Body of pancreas (tissue), 4 donors: ENCODE data around the gene RSRC1.

ENCODE experiments used
- POLR2A ChIP-seq, 3 donors: fragments of 450-650 bp; IDR thresholded peaks; one replicate each; pipeline ENCODE4 v1.6.1; 2016; ENCODE audit warnings: antibody characterized with exemption in 3 of 3, mild to moderate bottlenecking in 2 of 3
- TF ChIP-seq, protein P1 (sequence below), 7 experiments: fragments of 450-650 bp in 4 of 7; fragments of 200-600 bp in 3 of 7; sonication (generic) in 3 of 7; IDR thresholded peaks; one replicate each; pipeline ENCODE4 v1.5.1; 2016 to 2019; ENCODE audit warnings: antibody characterized with exemption in 7 of 7

GRCh38 chr3:158221426-158221825, 111.5 kb downstream of the RSRC1 start:
- TF ChIP-seq, protein P1, sequence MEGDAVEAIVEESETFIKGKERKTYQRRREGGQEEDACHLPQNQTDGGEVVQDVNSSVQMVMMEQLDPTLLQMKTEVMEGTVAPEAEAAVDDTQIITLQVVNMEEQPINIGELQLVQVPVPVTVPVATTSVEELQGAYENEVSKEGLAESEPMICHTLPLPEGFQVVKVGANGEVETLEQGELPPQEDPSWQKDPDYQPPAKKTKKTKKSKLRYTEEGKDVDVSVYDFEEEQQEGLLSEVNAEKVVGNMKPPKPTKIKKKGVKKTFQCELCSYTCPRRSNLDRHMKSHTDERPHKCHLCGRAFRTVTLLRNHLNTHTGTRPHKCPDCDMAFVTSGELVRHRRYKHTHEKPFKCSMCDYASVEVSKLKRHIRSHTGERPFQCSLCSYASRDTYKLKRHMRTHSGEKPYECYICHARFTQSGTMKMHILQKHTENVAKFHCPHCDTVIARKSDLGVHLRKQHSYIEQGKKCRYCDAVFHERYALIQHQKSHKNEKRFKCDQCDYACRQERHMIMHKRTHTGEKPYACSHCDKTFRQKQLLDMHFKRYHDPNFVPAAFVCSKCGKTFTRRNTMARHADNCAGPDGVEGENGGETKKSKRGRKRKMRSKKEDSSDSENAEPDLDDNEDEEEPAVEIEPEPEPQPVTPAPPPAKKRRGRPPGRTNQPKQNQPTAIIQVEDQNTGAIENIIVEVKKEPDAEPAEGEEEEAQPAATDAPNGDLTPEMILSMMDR (IDR thresholded peaks at IDR 0.05) = no peak
- TF ChIP-seq POLR2A (IDR thresholded peaks at IDR 0.05) = no peak
